IMR-90 (cell line): ENCODE measurements around the gene LCTL. TPM values are rescaled to one million over a fixed set of nuclear protein-coding genes. Genes with fewer than 3 reads are reported as not detected.

Experiments
- ATAC-seq: fragments of 200-7000 bp; cut with Tn5 transposase; 2 replicates; pipeline ENCODE4 v1.9.1; 2020; ENCODE audit warnings: low read depth, mild to moderate bottlenecking, moderate library complexity
- BruUV-seq: library from RNA; stranded (reverse); fragments of 400-500 nt; replicated peaks from 2 replicates; lab custom pipeline; 2021; lab: Mats Ljungman, UMichigan
- CTCF ChIA-PET: fragments of 300-600 bp; formaldehyde crosslinking; extraction: SDS; loops from one replicate; lab custom pipeline; 2021; ENCODE audit warnings: antibody characterized with exemption; lab: Yijun Ruan, JAX
- POLR2A ChIA-PET: fragments of 300-600 bp; sonication (Branson Sonifier 250); formaldehyde crosslinking; loops from one replicate; lab custom pipeline; 2022; ENCODE audit warnings: antibody characterized with exemption; ENCODE audit not compliant: unreplicated experiment; lab: Charles Lee
- DNase-seq: peaks from one replicate; pipeline ENCODE4 v3.0.0; 2013
- H2AFZ ChIP-seq: replicated peaks from 2 replicates; pipeline ENCODE3; 2013; ENCODE audit warnings: low read length, mild to moderate bottlenecking; ENCODE audit not compliant: poor library complexity
- H2AK5ac ChIP-seq: 2 replicates; pipeline ENCODE4 v1.6.1; 2013; ENCODE audit warnings: low read depth, low read length, inconsistent platforms
- H2AK9ac ChIP-seq: replicated peaks from 2 replicates; pipeline ENCODE3; 2013; ENCODE audit warnings: mild to moderate bottlenecking, low read depth, low read length, moderate library complexity; ENCODE audit not compliant: poor library complexity
- H2BK120ac ChIP-seq: 2 replicates; pipeline ENCODE4 v1.6.1; 2013; ENCODE audit warnings: low read depth, low read length, inconsistent platforms
- H2BK15ac ChIP-seq: 3 replicates; pipeline ENCODE4 v1.6.1; 2013; ENCODE audit warnings: low read depth, low read length, inconsistent platforms
- H2BK20ac ChIP-seq: 2 replicates; pipeline ENCODE4 v1.6.1; 2013; ENCODE audit warnings: low read depth, mild to moderate bottlenecking, inconsistent platforms, low read length, moderate library complexity
- H2BK5ac ChIP-seq: 2 replicates; pipeline ENCODE4 v1.6.1; 2013; ENCODE audit warnings: mild to moderate bottlenecking, low read depth, low read length, inconsistent platforms; ENCODE audit not compliant: poor library complexity, severe bottlenecking
- H3K14ac ChIP-seq: replicated peaks from 2 replicates; pipeline ENCODE4 v1.6.1; 2013; ENCODE audit warnings: low read depth, low read length, inconsistent platforms
- H3K18ac ChIP-seq: 2 replicates; pipeline ENCODE4 v1.6.1; 2013; ENCODE audit warnings: low read depth, low read length, control low read depth
- H3K23ac ChIP-seq: 2 replicates; pipeline ENCODE4 v1.6.1; 2013; ENCODE audit warnings: low read depth, low read length, inconsistent platforms
- H3K27ac ChIP-seq: 2 replicates; pipeline ENCODE4 v1.5.1; 2013; ENCODE audit warnings: mild to moderate bottlenecking, control low read depth, low read length; ENCODE audit not compliant: insufficient read depth
- H3K27me3 ChIP-seq: 2 replicates; pipeline ENCODE4 v1.6.1; 2013; ENCODE audit warnings: low read length; ENCODE audit not compliant: control insufficient read depth, insufficient read depth
- H3K36me3 ChIP-seq: 2 replicates; pipeline ENCODE4 v1.6.1; 2013; ENCODE audit warnings: low read length, mixed read lengths; ENCODE audit not compliant: control insufficient read depth, insufficient read depth
- H3K4ac ChIP-seq: 2 replicates; pipeline ENCODE4 v1.6.1; 2013; ENCODE audit warnings: low read depth, low read length, inconsistent platforms
- H3K4me1 ChIP-seq: 2 replicates; pipeline ENCODE4 v1.6.1; 2013; ENCODE audit warnings: low read length, mixed read lengths; ENCODE audit not compliant: control insufficient read depth, insufficient read depth
- H3K4me2 ChIP-seq: 2 replicates; pipeline ENCODE4 v1.6.1; 2013; ENCODE audit warnings: low read depth, mild to moderate bottlenecking, control low read depth, low read length, moderate library complexity
- H3K4me3 ChIP-seq: 2 replicates; pipeline ENCODE4 v1.5.1; 2013; ENCODE audit warnings: low read depth, mild to moderate bottlenecking, control low read depth, low read length, moderate library complexity; ENCODE audit not compliant: insufficient read depth
- H3K56ac ChIP-seq: 2 replicates; pipeline ENCODE4 v1.6.1; 2013; ENCODE audit warnings: low read length, inconsistent platforms; ENCODE audit not compliant: insufficient read depth; ENCODE audit errors: extremely low read depth
- H3K79me1 ChIP-seq, 2 experiments: 2 replicates each; pipeline ENCODE4 v1.6.1; 2013; ENCODE audit warnings: low read length in 2 of 2, inconsistent platforms in 1 of 2, low read depth in 1 of 2
- H3K9ac ChIP-seq: 2 replicates; pipeline ENCODE4 v1.6.1; 2013; ENCODE audit warnings: low read depth, low read length, control low read depth
- H3K9me1 ChIP-seq: 2 replicates; pipeline ENCODE4 v1.6.1; 2013; ENCODE audit warnings: low read length, inconsistent platforms; ENCODE audit not compliant: insufficient read depth
- H3K9me3 ChIP-seq: 2 replicates; pipeline ENCODE4 v1.6.1; 2013; ENCODE audit warnings: low read length; ENCODE audit not compliant: control insufficient read depth, insufficient read depth
- H4K20me1 ChIP-seq: 2 replicates; pipeline ENCODE4 v1.6.1; 2013; ENCODE audit warnings: low read length, inconsistent platforms; ENCODE audit not compliant: insufficient read depth
- H4K5ac ChIP-seq: 2 replicates; pipeline ENCODE4 v1.6.1; 2013; ENCODE audit warnings: mild to moderate bottlenecking, low read depth, low read length, control low read depth
- H4K8ac ChIP-seq, 2 experiments: 2 replicates each; pipeline ENCODE4 v1.6.1; 2013; ENCODE audit warnings: low read depth in 2 of 2, low read length in 2 of 2, control low read depth in 1 of 2, inconsistent platforms in 1 of 2
- H4K91ac ChIP-seq: 2 replicates; pipeline ENCODE4 v1.6.1; 2013; ENCODE audit warnings: low read depth, low read length, inconsistent platforms; ENCODE audit not compliant: insufficient read depth
- BHLHE40 ChIP-seq: fragments of 150-350 bp; IDR thresholded peaks from 2 replicates; pipeline ENCODE4 v1.6.1; 2016; ENCODE audit warnings: mild to moderate bottlenecking, low read depth, low read length
- WGBS, 2 experiments: methylation state at CpG; one replicate each; pipeline versions ENCODE4 v1.1.5 to v1.1.7; 2013; ENCODE audit warnings: missing lambda C conversion rate in 2 of 2; ENCODE audit not compliant: insufficient read length in 1 of 2; ENCODE audit errors: extremely low coverage in 2 of 2; 5-methylcytosine and 5-hydroxymethylcytosine counted together
- dilution Hi-C: fragments of 300-500 bp; cut with HindIII; formaldehyde crosslinking; loops from one replicate; pipeline ENCODE4 v1.14.3; 2018; ENCODE audit warnings: low sequenced_read_pairs; ENCODE audit not compliant: unreplicated experiment
- in situ Hi-C: fragments of 300-500 bp; cut with MboI; formaldehyde crosslinking; loops from 3 replicates; pipeline ENCODE4 v1.14.3; 2019; ENCODE audit warnings: low sequenced_read_pairs, inconsistent platforms, mixed read lengths
- intact Hi-C: fragments of 100-400 bp; cut with micrococcal nuclease; formaldehyde crosslinking; loops from 2 replicates; pipeline ENCODE4 v1.10.0; 2022
- polyA plus RNA-seq, 3 experiments: library from polyadenylated mRNA; depleted of rRNA; stranded (reverse); fragments of >200 nt; gene quantifications; 2 replicates each; pipeline ENCODE4 v1.2.3, GENCODE V29; 2012; ENCODE audit warnings: low replicate concordance in 1 of 3
- total RNA-seq: library from RNA; depleted of rRNA; stranded (reverse); fragments of >200 nt; gene quantifications from 2 replicates; pipeline ENCODE4 v1.2.3, GENCODE V29; 2012

The LCTL gene
- total and polyA plus RNA-seq, 2 of the 4 experiments (the other 2 are of a cell fraction): 10.3 to 10.4 TPM

GRCh38 chr15:66595931-66596545 is 30.2 kb upstream of the LCTL start:
- Histone ChIP-seq H3K56ac (no peak overlapping the region), H2AK5ac (no peak overlapping the region), H3K4me2 (no peak overlapping the region), H3K27me3 (peaks cover 22% of the 10 kb centered on the region), H3K9me1 (0 out of 2 replicates have a peak, but pooled peaks cover 3% of the 10 kb centered on the region), H2BK120ac (no peak overlapping the region), H4K91ac (no peak overlapping the region), H3K9me3 (no peaks in the 10 kb centered on the region), H2BK5ac (no peak overlapping the region), H3K23ac (no peak overlapping the region), H3K79me1 (no peaks in the 10 kb centered on the region), H2BK15ac (no peak overlapping the region), H3K4me1 (no peaks in the 10 kb centered on the region), H3K9ac (no peak overlapping the region), H4K5ac (no peak overlapping the region), H3K27ac (no peak overlapping the region), H4K20me1 (no peaks in the 10 kb centered on the region), H2AFZ (no peak overlapping the region), H3K14ac (no peak overlapping the region), H3K4me3 (no peak overlapping the region), H3K4ac (no peak overlapping the region), H2BK20ac (no peak overlapping the region), H3K18ac (no peak overlapping the region), H3K36me3 (no peaks in the 10 kb centered on the region), H2AK9ac (no peak overlapping the region), H4K8ac (no peak overlapping the region)
- ATAC-seq (no peak; the same call in 1 of the 2 replicates), DNase-seq (peak; percentile 54)
- BruUV-seq: no TSS peak
- WGBS, 2 experiments: 53% methylated on average over 2 of the region's 8 CpGs; no CpG with 5 or more reads in 1 of the 2 experiments
- ChIA-PET CTCF (interaction anchor here (0.6 kb wide), 1 partner anchor 44 kb away, joined by 4 read pairs; no protein-coding TSS in a partner anchor), POLR2A (no interaction called here)
- dilution Hi-C loops: no loop called here
- intact Hi-C loops: no loop called here
- no peak for TF ChIP-seq BHLHE40
- in situ Hi-C loops: no loop called here
